Caco-2 (cell line): ENCODE measurements around the gene SNRNP35. TPM values are rescaled to one million over a fixed set of nuclear protein-coding genes. Genes with fewer than 3 reads are reported as not detected.

ENCODE experiments used
- BruUV-seq: library from RNA; stranded (reverse); fragments of 400-500 nt; replicated peaks from 2 replicates; lab custom pipeline; 2021; lab: Mats Ljungman, UMichigan
- CTCF ChIA-PET: fragments of 300-600 bp; sonication (Branson Sonifier 250); formaldehyde crosslinking; loops from one replicate; lab custom pipeline; 2022; ENCODE audit warnings: antibody characterized with exemption; lab: Charles Lee
- POLR2A ChIA-PET: fragments of 300-600 bp; sonication (Branson Sonifier 250); formaldehyde crosslinking; loops from one replicate; lab custom pipeline; 2022; ENCODE audit warnings: antibody characterized with exemption; lab: Charles Lee
- DNase-seq, 2 experiments: peaks; one replicate each; pipeline versions ENCODE4 v3.0.0 to v3.0.0-alpha.2; 2020 to 2022
- H3K27me3 ChIP-seq: replicated peaks from 2 replicates; pipeline ENCODE4 v1.6.0; 2011; ENCODE audit warnings: low read length; ENCODE audit not compliant: control insufficient read depth, insufficient read depth
- H3K36me3 ChIP-seq: 2 replicates; pipeline ENCODE4 v1.5.1; 2011; ENCODE audit warnings: low read length; ENCODE audit not compliant: control insufficient read depth, insufficient read depth
- H3K4me1 ChIP-seq: fragments of 250-450 bp; sonication (Bioruptor Pico); 2 replicates; pipeline ENCODE4 v1.5.1; 2020; ENCODE audit warnings: mild to moderate bottlenecking
- H3K4me3 ChIP-seq: 2 replicates; pipeline ENCODE4 v1.5.1; 2011; ENCODE audit warnings: low read depth, mild to moderate bottlenecking, control low read depth, low read length
- H3K9me3 ChIP-seq: fragments of 250-450 bp; sonication (Bioruptor Pico); 2 replicates; pipeline ENCODE4 v1.5.1; 2020; ENCODE audit warnings: mild to moderate bottlenecking, moderate library complexity
- H3K27ac Mint-ChIP-seq: one replicate; pipeline ENCODE4 v1.8.0; 2022; ENCODE audit warnings: mixed read lengths; ENCODE audit not compliant: unreplicated experiment
- H3K27me3 Mint-ChIP-seq: one replicate; pipeline ENCODE4 v1.8.0; 2022; ENCODE audit warnings: mixed read lengths; ENCODE audit not compliant: insufficient read depth, unreplicated experiment
- H3K36me3 Mint-ChIP-seq: one replicate; pipeline ENCODE4 v1.8.0; 2022; ENCODE audit warnings: mild to moderate bottlenecking, mixed read lengths; ENCODE audit not compliant: insufficient read depth, unreplicated experiment
- H3K4me1 Mint-ChIP-seq: one replicate; pipeline ENCODE4 v1.8.0; 2022; ENCODE audit warnings: low read depth, mixed read lengths; ENCODE audit not compliant: unreplicated experiment
- H3K4me3 Mint-ChIP-seq: one replicate; pipeline ENCODE4 v1.8.0; 2022; ENCODE audit warnings: mild to moderate bottlenecking, moderate library complexity, mixed read lengths; ENCODE audit not compliant: unreplicated experiment
- H3K9me3 Mint-ChIP-seq: one replicate; pipeline ENCODE4 v1.8.0; 2022; ENCODE audit warnings: mixed read lengths; ENCODE audit not compliant: unreplicated experiment
- CTCF ChIP-seq, 2 experiments: fragments of 200-600 bp in 1 of 2; IDR thresholded peaks; 1 replicate in 1 of 2; 2 replicates in 1 of 2; pipeline versions ENCODE4 v1.5.1 to v1.8.0; 2011 to 2022; ENCODE audit warnings: antibody characterized with exemption in 1 of 2, control low read depth in 1 of 2, inconsistent platforms in 1 of 2, low read depth in 1 of 2, low read length in 1 of 2, mild to moderate bottlenecking in 1 of 2, moderate library complexity in 1 of 2; ENCODE audit not compliant: insufficient read depth in 1 of 2, severe bottlenecking in 1 of 2, unreplicated experiment in 1 of 2
- intact Hi-C: fragments of 100-400 bp; cut with micrococcal nuclease; formaldehyde crosslinking; loops from one replicate; pipeline ENCODE4 v1.10.0; 2022; ENCODE audit not compliant: unreplicated experiment
- total RNA-seq: library from RNA; stranded (reverse); gene quantifications from 2 replicates; pipeline ENCODE4 v1.2.3, GENCODE V29; 2022

SNRNP35 gene
- total RNA-seq, 1 experiment from 2014 or later = 22.0 TPM

GRCh38 chr12:123446333-123446713, 11.6 kb upstream of the SNRNP35 start:
- H3K4me3 ChIP-seq = no peak overlapping the region
- Mint-ChIP-seq H3K27me3 (no peaks in the 10 kb centered on the region), H3K27ac (no peak overlapping the region), H3K9me3 (no peaks in the 10 kb centered on the region), H3K4me1 (peaks cover 6% of the 10 kb centered on the region), H3K4me3 (no peak overlapping the region), H3K36me3 (no peaks in the 10 kb centered on the region)
- H3K4me1 ChIP-seq = peaks cover 4% of the 10 kb centered on the region; the same call in 1 of the 2 replicates
- ChIA-PET CTCF (no interaction called here), POLR2A (no interaction called here)
- DNase-seq = no peak
- no peaks in the 10 kb centered on the region for H3K27me3 ChIP-seq
- no peaks in the 10 kb centered on the region for H3K9me3 ChIP-seq
- intact Hi-C loops = no loop called here
- no peaks in the 10 kb centered on the region for H3K36me3 ChIP-seq
- BruUV-seq = no TSS peak
- no peak for TF ChIP-seq CTCF (IDR thresholded peaks at IDR 0.05; ENCODE audit: insufficient read depth in 1 of 2, low read depth in 1 of 2, low read length in 1 of 2, severe bottlenecking in 1 of 2, unreplicated experiment in 1 of 2)

GRCh38 chr12:123449249-123449733, 8.6 kb upstream of the SNRNP35 start:
- H3K4me1 Mint-ChIP-seq = peaks cover 6% of the 10 kb centered on the region
- ChIA-PET CTCF (no interaction called here), POLR2A (no interaction called here)
- intact Hi-C loops = no loop called here
- no peak overlapping the region for H3K4me3 ChIP-seq
- H3K4me1 ChIP-seq = peaks cover 4% of the 10 kb centered on the region; the same call in 1 of the 2 replicates
- H3K4me3 Mint-ChIP-seq = no peak overlapping the region
- no peaks in the 10 kb centered on the region for H3K9me3 Mint-ChIP-seq
- DNase-seq = no peak
- no peaks in the 10 kb centered on the region for H3K9me3 ChIP-seq
- H3K36me3 ChIP-seq = no peaks in the 10 kb centered on the region
- no peak overlapping the region for H3K27ac Mint-ChIP-seq
- no peaks in the 10 kb centered on the region for H3K27me3 Mint-ChIP-seq
- no TSS peak for BruUV-seq
- no peaks in the 10 kb centered on the region for H3K27me3 ChIP-seq
- peaks cover 6% of the 10 kb centered on the region for H3K36me3 Mint-ChIP-seq
- no peak for TF ChIP-seq CTCF (IDR thresholded peaks at IDR 0.05; ENCODE audit: insufficient read depth in 1 of 2, low read depth in 1 of 2, low read length in 1 of 2, severe bottlenecking in 1 of 2, unreplicated experiment in 1 of 2)

- H3K9me3 Mint-ChIP-seq = no peaks in the 10 kb centered on the region
- Histone ChIP-seq H3K4me1 (peaks cover 4% of the 10 kb centered on the region; the same call in 1 of the 2 replicates), H3K9me3 (no peaks in the 10 kb centered on the region), H3K4me3 (no peak overlapping the region), H3K27me3 (no peaks in the 10 kb centered on the region), H3K36me3 (no peaks in the 10 kb centered on the region)
- intact Hi-C loops = no loop called here
- H3K27ac Mint-ChIP-seq = no peak overlapping the region
- H3K27me3 Mint-ChIP-seq = no peaks in the 10 kb centered on the region
- no peak for TF ChIP-seq CTCF (IDR thresholded peaks at IDR 0.05; ENCODE audit: insufficient read depth in 1 of 2, low read depth in 1 of 2, low read length in 1 of 2, severe bottlenecking in 1 of 2, unreplicated experiment in 1 of 2)
- ChIA-PET CTCF (no interaction called here), POLR2A (no interaction called here)
- no peak for DNase-seq
- H3K4me3 Mint-ChIP-seq = no peak overlapping the region
- no TSS peak for BruUV-seq
- peaks cover 6% of the 10 kb centered on the region for H3K4me1 Mint-ChIP-seq
- H3K36me3 Mint-ChIP-seq = peaks cover 6% of the 10 kb centered on the region
These were observed 8.1 kb upstream of the SNRNP35 start for GRCh38 chr12:123449856-123450255.
